DMS53 (cell line): Measurements from ENCODE around the gene AZU1.
"Not testable (repeated sequence)": the region's sequence is repeated elsewhere in the genome, so short reads cannot be mapped to it uniquely, and the experiment has no call there.

Experiments used
- DNase-seq: peaks from one replicate; lab custom pipeline; 2025; lab: John Stamatoyannopoulos, UW

Gene AZU1

GRCh38 chr19:829129-829758 is 1.6 kb downstream of the AZU1 start:
- no peak for DNase-seq

- DNase-seq, result no peak
These were observed 4.1 kb downstream of the AZU1 start for GRCh38 chr19:831407-832369.

- no peak for DNase-seq
These were observed 6.6 kb downstream of the AZU1 start for GRCh38 chr19:834216-834615.

- no peak for DNase-seq
These were observed 7.7 kb downstream of the AZU1 start for GRCh38 chr19:835210-835810.

GRCh38 chr19:840519-841206 is 13.0 kb downstream of the AZU1 start, which contains the start of gene PRTN3:
Gene PRTN3, plus strand, starts transcription at chr19:840999. Its CDS starts 10 bp downstream, at chr19:841009.
- no peak for DNase-seq

GRCh38 chr19:842802-843179 is 15.2 kb downstream of the AZU1 start:
- not testable (repeated sequence) for DNase-seq

GRCh38 chr19:843180-843835 is 15.7 kb downstream of the AZU1 start:
- peak; percentile 70 for DNase-seq

- DNase-seq, result no peak
These were observed 16.4 kb downstream of the AZU1 start for GRCh38 chr19:843836-844545.

- DNase-seq, result peak; percentile 49
These were observed 16.9 kb downstream of the AZU1 start for GRCh38 chr19:844546-844971.

- DNase-seq, result peak; percentile 45
These were observed 18.3 kb downstream of the AZU1 start for GRCh38 chr19:845707-846521.

- DNase-seq, result no peak
These were observed 20.8 kb downstream of the AZU1 start for GRCh38 chr19:848386-848921.

- DNase-seq, result not testable (repeated sequence)
These were observed 21.6 kb downstream of the AZU1 start for GRCh38 chr19:849195-849594.

GRCh38 chr19:850221-850978 is 22.8 kb downstream of the AZU1 start:
- peak; percentile 81 for DNase-seq

GRCh38 chr19:850979-851335 is 23.3 kb downstream of the AZU1 start:
- no peak for DNase-seq

- DNase-seq, result no peak
These were observed 24.7 kb downstream of the AZU1 start, which contains the start of gene ELANE for GRCh38 chr19:852136-853013. Gene ELANE, plus strand, starts transcription at chr19:852303. Its CDS starts 26 bp downstream, at chr19:852329.

- no peak for DNase-seq
These were observed 25.5 kb downstream of the AZU1 start for GRCh38 chr19:853014-853585.

GRCh38 chr19:853614-854220 is 26.1 kb downstream of the AZU1 start:
- not testable (repeated sequence) for DNase-seq
